ENCODE results near the gene AMN.
"Not testable (repeated sequence)": the region's sequence is repeated elsewhere in the genome, so short reads cannot be mapped to it uniquely, and the experiment has no call there.

AMN gene

DNA sequence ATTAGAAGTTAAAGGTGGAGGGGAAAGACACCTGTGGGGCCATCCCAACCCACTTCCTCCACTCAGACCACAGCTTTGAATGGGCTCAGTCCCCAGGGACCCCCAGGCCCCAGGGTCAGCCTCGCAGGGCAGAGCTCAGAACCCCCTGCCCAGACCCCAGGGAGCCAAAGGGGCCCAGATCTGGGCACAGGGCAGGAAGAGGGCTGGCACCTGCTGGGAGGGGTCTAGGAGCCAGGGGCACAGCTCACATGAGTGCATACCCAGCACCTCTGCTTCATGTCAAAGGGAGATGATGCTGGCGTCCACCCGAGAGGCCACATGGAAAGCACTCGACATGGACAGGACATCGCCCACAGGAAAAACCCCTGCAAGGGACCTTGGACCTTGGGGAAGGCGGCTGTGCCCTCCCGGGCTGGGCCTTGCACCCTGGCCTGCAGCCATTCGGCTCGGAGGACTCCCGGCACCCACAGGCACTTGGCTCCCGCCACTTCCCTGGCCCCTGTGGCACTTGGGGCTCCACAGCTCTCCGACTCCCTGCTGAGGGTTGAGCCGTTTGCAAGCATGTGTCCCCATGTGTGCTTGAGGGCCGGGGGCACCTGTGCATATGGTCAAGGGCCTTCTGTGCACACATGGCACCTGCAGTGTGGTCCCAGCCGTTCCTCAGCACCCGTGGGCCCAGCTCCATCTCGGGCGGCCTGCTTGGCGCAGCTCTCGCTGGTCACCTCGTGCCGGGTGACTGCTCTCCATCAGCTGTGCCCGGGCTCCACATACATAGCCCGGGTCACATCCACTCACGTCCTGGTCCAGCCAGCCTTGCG lies 7.8 kb upstream of the AMN start:
- no peak for DNase-seq

DNA sequence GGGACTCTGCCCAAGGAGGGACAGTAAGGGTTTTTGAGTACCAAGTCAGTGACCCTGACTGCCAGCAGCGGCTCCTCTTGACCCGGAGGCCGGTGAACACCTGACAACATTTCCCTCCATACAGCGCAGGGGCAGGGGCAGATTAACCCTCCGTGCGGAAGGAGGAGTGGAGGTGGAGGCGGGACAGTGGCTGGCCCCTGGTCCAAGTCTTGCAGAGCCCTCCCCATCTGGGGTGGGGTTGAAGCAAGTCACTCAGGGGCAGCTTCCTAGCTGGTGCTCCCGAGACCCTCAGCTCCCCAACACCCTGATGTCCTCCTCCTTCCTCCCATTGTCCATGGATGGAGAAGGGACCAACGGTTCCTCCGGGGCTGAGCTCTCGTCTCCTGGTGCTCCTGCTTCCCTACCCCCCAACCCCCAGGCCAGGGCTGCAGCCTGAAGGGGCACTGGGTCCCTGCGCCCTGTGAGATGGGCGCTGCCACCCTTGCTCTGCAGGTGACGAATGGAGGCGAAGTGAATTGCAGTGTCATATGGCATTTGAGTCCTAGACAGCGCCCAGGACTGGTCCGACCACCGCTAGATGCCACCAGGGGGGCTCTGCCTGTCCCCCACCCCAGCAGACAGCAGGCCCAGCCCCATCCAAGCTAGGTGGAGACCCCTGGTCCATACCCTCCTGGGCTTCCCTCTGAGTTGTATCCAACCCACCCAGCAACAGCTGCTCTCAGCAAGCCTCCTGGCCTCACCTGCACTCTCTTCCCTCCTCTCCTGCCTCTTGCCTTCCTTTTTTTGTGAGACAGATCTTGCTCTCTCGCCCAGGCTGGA lies 7.0 kb upstream of the AMN start:
- DNase-seq = no peak

DNA sequence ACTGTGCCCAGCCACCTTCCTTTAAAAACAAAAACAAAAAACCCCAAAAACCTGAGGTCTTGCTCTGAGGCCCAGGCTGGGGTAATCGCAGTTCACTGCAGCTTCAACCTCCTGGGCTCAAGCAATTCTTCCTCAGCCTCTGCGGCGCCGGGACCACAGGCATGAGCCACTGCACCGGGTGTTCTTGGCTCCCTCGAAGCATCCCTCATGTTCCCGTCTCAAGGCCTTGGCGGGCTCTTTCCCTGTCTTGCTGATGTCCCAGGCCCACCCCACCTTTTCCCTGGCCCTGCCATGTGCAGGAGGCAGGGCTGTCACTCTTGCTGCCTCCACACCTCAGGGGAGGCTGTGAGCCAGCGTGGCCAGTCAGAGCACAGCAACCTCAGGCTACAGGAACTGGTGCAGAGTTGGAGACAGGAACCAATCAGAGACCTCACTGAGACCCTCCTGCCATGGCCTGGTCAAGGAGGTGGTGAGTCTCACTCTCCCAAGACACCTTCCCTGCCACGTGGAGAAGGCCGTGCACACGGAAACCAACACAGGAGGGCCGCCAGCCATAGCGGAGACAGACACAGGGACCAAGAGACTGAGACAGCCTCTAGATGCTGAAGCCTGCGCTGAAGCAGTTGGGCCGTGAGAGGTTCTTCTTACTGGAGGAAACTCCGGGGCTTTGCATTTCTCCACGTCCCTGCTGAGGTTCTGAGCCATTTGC lies 6.0 kb upstream of the AMN start:
- no peak for DNase-seq

DNA sequence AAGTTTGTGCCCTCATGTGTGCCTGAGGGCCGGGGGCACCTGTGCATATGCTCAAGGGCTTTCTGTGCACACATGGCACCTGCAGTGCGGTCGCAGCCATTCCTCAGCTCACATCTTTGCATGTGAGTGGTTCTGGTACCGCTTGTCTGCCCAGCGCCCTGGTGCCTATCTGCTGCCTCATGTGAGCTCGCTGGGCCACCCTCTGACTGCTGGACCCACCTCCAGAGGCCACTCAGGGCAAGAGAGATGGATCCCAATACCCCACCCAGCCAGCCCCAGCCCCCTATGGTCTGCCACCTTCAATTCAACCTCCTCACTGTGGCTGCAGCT lies 5.4 kb upstream of the AMN start:
- DNase-seq = no peak

DNA sequence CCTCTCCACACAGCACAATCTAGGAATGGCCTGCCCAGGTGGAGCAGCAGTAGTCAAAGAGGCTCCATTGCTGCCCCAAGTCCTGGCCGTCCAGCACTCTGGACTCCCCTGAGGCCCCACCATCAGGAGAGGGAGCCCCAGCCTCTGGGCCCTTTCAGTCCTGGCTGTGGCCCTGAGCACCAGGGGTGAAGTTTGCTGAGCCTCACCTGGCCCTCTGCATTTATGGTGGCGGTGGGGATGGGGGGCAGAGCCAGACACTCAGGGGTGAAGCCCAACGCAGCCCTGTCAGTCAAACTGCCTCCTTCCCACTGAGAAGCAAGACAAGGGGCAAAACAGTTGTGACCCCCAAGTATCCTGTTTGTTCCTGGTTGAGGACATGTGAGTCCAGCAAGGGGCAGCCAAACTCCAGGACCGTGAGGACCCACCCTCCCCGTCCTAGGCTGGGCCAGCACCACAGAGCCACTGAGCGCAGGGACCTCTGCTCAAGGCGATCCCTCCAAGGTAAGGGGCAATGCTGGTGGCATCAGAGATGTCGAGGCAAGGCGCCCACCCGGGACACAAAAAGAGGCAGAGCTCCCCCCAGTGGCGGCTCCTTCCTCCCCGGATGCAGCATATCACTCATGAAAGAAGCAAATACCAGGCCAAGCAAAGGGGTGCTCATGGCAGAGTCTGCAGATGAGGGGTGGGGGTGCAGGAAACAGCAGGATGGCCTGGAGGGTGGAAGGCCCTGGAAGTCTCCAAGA lies 4.8 kb upstream of the AMN start:
- DNase-seq = peak; percentile 73

GRCh38 chr14:102918438-102918837 lies 4.0 kb upstream of the AMN start:
- no peak for DNase-seq

GRCh38 chr14:102920273-102920997 lies 2.0 kb upstream of the AMN start:
- DNase-seq = no peak

GRCh38 chr14:102920998-102921304 lies 1.5 kb upstream of the AMN start:
- DNase-seq = no peak

DNA sequence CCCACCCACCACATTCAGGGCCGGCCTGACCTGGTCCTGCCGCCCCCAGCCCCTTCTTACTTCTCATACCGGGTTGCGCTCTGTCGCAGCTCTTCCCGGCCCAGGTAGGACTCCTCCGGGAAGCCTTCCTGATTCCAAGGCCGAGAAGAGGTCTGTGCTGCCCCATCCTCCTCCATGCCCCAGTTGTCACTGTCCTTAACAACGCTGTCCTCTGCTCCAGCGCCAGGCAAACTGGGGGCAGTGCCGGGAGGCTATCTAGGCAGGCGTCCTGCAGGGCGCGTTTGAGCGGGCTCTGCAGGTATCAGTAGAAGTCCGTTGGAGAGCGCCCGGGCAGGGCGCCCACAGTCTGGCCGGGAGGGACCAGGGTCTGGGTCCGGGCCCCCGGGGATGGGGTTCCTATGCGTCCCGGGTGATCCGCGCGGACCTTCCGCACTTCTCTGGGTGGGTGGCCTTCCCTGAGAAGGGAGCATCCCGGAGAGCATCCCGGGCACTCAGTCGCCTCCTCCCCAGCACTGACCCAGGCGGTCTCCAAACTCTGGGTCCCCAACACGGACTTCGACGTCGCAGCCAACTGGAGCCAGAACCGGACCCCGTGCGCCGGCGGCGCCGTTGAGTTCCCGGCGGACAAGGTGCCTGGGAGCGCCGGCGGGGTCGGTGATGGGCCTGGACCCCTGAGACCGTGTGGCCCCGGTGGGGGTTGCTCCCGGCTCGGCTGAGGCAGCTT lies 900 bp downstream of the AMN start:
- DNase-seq = peak; percentile 14

GRCh38 chr14:102923925-102924486 lies 1.5 kb downstream of the AMN start:
- no peak for DNase-seq

DNA sequence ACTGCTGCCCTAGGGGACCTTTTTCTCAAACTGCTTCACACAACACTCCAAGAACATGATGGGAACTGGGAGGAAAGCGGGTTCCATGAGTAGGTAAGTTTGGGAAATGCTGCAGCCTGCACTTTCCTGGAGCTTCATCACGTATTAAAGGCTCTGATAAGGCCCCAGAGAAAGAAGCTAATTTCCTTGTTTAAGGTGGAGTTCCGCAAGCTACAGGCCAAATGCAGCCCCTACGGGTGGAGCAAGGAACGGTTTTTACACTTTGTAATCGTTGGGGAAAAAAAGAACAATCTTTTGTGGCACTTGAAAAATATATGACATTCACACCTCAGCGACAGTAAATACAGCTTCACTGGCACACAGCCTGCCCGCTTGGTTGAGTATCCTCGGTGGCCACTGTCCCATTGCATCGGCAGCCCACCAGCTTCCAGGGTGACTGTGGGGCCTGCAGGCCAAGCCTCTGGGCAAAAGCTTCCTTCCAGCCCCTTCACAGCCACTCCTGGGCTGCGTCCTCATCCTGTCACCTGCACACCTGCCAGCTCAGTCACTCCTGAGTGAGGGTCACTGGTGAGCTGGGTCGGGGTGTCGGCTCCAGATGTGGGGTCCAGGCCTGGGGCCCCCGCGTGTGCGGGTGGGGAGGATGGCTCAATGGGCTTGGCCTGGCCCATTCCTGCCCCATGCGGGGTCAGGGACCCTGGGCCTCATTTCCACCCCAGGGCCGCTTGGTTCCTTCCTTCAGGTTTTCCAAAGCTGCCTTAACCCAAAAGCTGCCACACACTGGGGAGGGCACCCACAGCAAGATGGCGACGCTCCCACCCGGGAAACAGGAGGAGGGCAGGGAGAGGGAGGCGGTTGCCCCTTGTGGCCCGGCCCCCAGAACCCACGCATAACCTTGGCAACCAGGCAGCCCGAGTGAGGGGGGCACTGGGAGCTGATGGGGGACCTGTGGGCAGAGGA lies 2.4 kb downstream of the AMN start:
- DNase-seq = no peak

- no peak for DNase-seq
These were observed 3.2 kb downstream of the AMN start for GRCh38 chr14:102925646-102926045.

DNA sequence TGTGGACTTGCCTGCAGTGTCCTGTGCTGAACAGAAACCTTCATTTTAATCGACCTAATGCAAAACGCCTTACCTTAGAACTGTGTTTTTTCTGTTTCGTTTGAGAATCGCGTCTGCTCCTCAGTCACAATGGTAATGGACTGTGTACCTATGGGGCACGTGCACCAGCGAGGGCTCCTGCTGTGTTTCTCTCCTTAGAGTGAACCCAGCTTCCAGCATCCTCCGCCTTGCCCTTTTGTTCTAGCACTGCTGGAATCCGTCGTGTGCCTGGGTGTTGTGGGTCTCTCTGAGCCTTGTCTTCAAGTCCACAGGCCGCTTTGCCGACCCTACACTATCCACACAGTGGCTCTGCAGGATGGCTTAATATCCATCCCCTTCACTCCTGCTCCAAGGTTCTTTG lies 3.6 kb downstream of the AMN start:
- no peak for DNase-seq

- not testable (repeated sequence) for DNase-seq
These were observed 4.4 kb downstream of the AMN start for GRCh38 chr14:102926840-102927239.

- DNase-seq = no peak
These were observed 4.9 kb downstream of the AMN start for GRCh38 chr14:102927346-102927877.

GRCh38 chr14:102927878-102928411 lies 5.5 kb downstream of the AMN start:
- peak; percentile 23 for DNase-seq

DNA sequence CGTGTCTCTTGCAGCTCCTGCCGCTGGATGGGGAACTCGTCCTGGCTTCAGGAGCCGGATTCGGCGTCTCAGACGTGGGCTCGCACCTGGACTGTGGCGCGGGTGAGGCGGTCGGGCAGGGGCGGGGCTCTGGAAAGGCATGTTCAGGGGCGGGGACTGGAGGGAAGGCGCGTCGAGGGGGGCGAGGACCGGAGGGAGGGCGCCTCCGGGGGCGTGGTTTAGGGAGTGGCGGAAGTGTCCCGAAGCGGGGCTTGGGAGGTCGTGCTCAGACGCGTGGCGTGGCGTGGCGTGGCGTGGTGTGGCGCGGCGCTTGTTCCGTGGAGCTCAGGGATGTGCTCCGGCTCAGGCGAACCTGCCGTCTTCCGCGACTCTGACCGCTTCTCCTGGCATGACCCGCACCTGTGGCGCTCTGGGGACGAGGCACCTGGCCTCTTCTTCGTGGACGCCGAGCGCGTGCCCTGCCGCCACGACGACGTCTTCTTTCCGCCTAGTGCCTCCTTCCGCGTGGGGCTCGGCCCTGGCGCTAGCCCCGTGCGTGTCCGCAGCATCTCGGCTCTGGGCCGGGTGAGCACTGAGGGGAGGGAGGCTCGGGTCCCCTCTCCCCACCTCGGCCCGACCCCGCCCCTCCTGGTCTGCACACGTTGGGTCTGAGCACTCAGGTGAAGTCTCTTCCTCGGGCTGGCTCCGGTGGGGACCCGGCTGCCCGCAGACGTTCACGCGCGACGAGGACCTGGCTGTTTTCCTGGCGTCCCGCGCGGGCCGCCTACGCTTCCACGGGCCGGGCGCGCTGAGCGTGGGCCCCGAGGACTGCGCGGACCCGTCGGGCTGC lies 6.2 kb downstream of the AMN start:
- DNase-seq = peak; percentile 93

- no peak for DNase-seq
These were observed 7.0 kb downstream of the AMN start for GRCh38 chr14:102929241-102930137.
